Measurements from ENCODE around the gene TPCN1.

Gene TPCN1

GRCh38 chr12:113242560-113242959 lies 21.3 kb downstream of the TPCN1 start:
- no peak for DNase-seq

- no peak for DNase-seq
Observed at GRCh38 chr12:113244047-113244460, 22.8 kb downstream of the TPCN1 start.

DNA sequence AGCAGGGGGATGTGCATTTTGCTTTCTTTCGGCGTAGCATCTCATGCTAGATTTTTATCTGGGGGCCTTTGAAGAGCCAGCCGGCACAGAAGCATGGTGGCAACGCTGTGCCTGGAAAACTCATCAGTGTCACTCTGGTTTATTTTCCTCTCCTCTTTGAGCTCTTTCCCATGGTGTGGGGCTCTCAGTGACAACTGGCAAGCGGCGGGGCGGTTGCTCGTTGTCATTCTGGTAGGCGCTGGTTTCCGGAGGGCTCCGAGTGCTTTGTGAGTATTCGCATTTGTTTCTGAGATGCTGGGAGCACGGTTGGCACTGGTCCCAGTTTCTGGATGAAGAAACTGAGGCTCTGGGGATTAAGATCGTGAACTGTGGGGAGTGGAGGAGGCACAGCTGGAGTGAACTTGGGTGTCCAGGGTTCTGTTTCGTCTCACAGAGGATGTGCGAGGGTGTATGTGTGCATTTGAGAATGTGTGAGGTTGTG lies 23.3 kb downstream of the TPCN1 start:
- no peak for DNase-seq

DNA sequence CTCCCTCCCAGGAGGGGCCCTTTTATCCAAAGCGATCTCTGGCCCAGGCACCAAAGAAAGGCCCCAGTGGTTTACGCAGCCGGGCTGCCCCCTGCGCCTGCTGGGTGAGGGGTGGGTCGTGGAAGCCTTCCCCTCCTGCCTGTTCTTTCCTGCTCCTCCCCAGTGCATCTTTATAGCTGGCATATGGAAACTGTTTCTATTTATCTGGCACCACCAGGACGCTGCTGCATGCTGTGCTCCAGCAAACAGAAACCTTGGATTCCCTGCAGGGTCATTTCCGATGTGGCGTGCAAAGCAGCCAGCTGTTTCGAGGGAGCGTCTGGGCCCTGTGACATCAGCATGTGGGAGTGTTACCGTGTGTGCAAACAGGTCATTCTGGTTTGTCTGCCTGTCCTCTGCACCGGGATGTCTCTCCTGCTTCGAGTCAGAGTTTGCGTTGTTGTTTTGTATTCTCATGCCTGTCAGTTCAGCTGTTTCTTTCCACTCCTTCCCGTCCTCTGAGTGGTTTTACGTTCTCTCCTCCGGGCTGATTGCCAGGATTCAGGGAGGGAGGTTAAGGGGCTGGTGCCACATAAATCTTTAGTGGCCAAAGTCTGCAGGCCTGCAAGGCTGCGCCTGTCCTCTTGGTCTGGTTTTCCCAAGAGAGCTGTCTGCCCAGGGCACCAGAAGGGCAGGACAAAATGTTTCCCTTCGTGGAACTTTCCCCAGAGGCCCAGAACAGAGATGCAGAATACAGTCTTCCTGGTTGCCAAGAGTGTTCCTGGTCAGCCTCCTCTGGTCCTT lies 24.6 kb downstream of the TPCN1 start:
- no peak for DNase-seq

GRCh38 chr12:113246478-113247122 lies 25.3 kb downstream of the TPCN1 start:
- DNase-seq: no peak

- DNase-seq: no peak
Observed at GRCh38 chr12:113247123-113248050, 26.1 kb downstream of the TPCN1 start.

GRCh38 chr12:113248051-113248825 lies 27.0 kb downstream of the TPCN1 start:
- no peak for DNase-seq

- no peak for DNase-seq
Observed at GRCh38 chr12:113248842-113249435, 27.7 kb downstream of the TPCN1 start.

DNA sequence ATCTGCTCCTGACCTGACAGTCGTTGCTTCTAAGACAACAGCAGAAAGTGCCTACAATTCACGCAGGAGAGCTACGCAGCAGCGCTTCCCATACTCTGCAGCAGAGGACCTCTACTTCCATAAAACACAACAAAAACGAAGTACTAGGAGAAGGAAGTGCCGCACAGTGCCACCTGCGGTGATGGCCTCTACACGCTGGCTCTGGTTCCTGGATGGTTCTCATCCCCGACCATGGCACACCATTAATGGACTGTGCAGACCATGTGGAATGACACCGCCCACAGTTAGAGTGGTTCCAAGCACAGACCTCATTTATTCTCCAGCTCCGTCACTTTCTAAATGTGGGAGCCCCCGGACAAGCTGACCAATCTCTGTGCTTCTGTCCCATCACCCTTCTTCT lies 28.3 kb downstream of the TPCN1 start:
- DNase-seq: no peak

DNA sequence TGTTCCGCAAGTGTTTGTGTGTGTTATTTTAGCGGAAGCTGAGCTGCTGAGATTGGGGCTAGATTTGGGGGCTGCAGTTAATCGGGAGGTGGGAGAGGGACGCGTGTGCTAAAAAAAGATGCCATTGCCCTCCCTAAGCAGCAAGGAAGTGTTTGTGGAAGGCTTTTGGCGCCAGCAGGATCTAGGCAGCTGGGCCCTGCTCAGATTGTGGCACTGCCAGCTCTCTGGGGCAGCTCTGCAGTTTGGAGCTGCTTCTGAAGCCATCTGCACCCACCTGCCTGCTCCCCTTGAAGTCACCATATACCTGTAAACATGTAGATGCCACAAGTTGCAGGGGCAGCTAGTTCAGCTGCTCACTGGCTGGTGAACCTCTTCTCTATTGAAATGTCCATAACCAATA lies 28.8 kb downstream of the TPCN1 start:
- no peak for DNase-seq

DNA sequence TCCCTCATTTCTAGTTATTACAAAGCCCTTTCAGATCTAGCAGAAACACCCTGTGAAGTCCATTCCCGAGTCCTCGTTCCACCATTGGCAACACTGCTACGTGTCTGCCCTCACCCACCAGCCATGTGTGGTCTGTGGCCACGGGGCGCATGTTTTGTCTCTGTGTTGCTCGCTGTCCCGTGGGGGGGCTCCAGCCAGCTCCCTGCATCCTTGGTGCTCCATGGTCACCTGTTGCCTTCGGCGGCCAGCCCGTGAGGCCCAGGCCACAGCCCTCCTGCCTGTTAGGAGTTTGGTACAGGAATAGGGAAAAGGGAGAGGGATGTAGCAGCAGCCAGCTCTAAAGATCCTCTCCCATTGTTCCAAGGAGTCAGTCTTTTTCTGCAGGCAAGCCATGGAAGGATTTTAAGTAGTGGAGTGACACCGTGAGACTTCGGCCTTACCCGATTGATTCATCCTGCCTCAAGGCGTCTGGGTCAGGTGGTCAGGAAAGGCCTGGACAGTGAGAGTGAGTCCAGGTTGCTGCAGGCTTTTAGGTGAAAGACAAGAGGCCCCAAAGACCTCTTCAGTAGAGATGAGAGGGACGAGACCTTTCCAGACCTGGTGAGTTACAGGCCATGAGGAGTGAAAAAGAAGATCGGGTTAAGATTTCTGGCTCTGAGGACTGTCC lies 30.3 kb downstream of the TPCN1 start:
- no peak for DNase-seq

GRCh38 chr12:113252494-113252893 lies 31.2 kb downstream of the TPCN1 start:
- no peak for DNase-seq

DNA sequence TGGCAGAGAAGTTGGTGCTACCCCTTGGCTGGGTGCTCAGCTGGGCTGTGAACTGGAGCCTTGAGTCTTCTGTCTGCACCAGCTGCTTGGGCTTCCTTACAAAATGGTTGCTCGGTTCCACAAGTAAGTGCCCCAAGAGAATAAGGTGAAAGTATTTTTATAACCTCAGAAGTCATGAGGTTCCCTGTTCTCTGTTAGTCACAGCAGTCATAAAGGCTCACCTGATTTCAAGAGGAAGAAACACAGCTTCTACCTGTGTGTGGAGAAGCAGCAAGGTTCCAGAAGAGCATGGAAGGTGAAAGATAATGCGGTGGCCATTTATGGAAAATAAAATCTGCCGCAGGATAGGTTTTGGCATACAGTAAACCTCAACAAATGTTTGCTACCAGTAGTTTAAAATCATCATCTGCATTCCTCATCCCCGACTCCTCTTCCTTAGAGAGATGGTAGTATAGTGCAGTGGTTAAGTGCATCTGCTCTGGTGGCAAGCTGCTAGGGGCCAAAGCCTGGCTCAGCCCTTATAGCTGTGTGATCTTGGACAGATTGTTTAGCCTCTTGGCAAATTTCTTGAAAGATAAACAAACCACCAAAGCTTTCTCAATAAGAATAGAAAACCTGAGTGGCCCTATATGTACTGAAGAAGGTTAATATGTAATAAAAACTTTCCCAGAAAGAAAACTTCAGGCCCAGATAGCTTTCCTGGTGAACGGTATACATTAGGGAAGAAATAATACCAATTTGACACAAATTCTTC lies 32.4 kb downstream of the TPCN1 start:
- no peak for DNase-seq

DNA sequence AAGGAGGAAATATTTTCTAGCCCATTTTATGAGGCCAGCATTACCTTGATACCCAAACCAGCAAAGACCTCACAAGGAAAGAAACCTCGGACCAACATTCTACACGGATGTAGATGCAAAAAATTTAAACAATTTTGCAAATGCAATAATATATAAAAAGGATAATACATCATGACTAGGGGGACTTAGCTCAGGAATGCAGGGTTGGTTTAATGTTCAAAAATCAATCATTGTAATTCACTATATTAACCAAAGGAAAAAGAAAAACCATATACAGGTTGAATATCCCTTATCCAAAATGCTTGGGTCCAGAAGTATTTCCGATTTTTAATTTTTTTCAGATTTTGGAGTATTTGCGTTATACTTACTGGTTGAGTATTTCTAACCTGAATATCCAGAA lies 33.0 kb downstream of the TPCN1 start:
- no peak for DNase-seq

- DNase-seq: no peak
Observed at GRCh38 chr12:113257564-113257963, 36.3 kb downstream of the TPCN1 start.

GRCh38 chr12:113260127-113260526 lies 38.9 kb downstream of the TPCN1 start:
- no peak for DNase-seq

GRCh38 chr12:113260636-113261300 lies 39.5 kb downstream of the TPCN1 start:
- no peak for DNase-seq

DNA sequence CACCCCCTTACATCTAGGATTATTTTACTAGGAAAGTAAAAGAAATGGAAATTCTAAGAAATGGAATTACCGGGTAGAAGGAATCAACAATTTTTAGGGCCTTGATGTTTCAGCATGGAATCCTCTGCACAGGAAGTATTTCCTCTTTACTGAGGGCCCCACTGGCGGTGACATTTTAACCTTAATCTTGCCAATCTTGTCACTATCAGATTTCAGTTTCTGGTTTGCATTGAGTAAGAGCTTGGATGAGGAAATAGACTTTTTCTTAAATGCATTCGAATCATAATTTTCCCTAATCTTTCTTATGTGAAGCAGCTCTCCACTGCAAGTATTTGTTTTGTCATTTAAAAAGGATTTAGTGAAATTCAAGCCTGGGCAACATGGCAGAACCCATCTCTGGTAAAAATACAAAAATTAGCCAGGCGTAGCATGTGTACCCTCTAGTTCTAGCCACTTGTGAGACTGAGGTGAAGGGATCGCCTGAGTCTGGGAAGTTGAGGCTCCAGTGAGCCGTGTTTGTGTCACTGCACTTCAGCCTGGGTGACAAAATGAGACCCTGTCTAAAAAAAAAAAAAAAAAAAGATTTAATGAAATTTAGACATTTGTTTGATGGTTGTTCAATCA lies 40.7 kb downstream of the TPCN1 start:
- no peak for DNase-seq

- no peak for DNase-seq
Observed at GRCh38 chr12:113262710-113263109, 41.4 kb downstream of the TPCN1 start.
